NB4 (cell line): ENCODE data around the gene KRT74.

Experiments used
- MAX ChIP-seq: IDR thresholded peaks from 2 replicates; pipeline ENCODE4 v1.6.1; 2011; ENCODE audit warnings: low read depth, low read length
- MYC ChIP-seq: IDR thresholded peaks from 2 replicates; pipeline ENCODE4 v1.6.1; 2011; ENCODE audit warnings: low read depth, low read length
- POLR2A ChIP-seq: IDR thresholded peaks from 2 replicates; pipeline ENCODE4 v1.6.1; 2011; ENCODE audit warnings: mild to moderate bottlenecking; ENCODE audit not compliant: insufficient read length; ENCODE audit errors: extremely low read depth
- TF ChIP-seq, protein P1 (sequence below): IDR thresholded peaks from one replicate; pipeline ENCODE4 v1.5.1; 2012; ENCODE audit warnings: low read depth, low read length

DNA sequence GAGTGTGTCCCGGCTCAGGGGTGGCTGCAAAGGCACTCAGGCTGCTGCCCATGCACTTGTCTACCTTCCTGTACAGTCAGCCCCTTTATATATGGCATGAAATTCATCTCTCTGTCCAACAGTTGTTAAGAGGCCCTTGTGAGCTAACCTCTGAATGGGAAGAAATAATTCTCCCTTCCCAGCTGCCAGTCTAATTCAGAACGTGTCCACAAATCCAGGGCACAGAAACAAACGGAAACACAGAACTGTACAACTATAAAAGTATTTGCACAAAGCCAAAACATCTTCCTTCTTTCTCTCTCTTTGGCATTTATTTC is 54.3 kb downstream of the KRT74 start:
- TF ChIP-seq, protein P1, sequence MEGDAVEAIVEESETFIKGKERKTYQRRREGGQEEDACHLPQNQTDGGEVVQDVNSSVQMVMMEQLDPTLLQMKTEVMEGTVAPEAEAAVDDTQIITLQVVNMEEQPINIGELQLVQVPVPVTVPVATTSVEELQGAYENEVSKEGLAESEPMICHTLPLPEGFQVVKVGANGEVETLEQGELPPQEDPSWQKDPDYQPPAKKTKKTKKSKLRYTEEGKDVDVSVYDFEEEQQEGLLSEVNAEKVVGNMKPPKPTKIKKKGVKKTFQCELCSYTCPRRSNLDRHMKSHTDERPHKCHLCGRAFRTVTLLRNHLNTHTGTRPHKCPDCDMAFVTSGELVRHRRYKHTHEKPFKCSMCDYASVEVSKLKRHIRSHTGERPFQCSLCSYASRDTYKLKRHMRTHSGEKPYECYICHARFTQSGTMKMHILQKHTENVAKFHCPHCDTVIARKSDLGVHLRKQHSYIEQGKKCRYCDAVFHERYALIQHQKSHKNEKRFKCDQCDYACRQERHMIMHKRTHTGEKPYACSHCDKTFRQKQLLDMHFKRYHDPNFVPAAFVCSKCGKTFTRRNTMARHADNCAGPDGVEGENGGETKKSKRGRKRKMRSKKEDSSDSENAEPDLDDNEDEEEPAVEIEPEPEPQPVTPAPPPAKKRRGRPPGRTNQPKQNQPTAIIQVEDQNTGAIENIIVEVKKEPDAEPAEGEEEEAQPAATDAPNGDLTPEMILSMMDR, result no peak
- TF ChIP-seq POLR2A, result no peak
- TF ChIP-seq MYC, result no peak
- TF ChIP-seq MAX, result no peak
